GM18909 (cell line): Measurements from ENCODE around the gene PEF1.

Experiments used
- ATAC-seq: cut with Tn5 transposase; IDR thresholded peaks from one replicate; pipeline ENCODE4 v1.9.1; 2021; ENCODE audit warnings: mild to moderate bottlenecking; ENCODE audit not compliant: unreplicated experiment, poor library complexity

The PEF1 gene

GRCh38 chr1:31671561-31672201 is 27.0 kb upstream of the PEF1 start:
- no peak for ATAC-seq

- ATAC-seq = no peak
Observed at GRCh38 chr1:31671147-31671546, 26.5 kb upstream of the PEF1 start.

GRCh38 chr1:31670593-31670964 is 25.9 kb upstream of the PEF1 start:
- no peak for ATAC-seq

DNA sequence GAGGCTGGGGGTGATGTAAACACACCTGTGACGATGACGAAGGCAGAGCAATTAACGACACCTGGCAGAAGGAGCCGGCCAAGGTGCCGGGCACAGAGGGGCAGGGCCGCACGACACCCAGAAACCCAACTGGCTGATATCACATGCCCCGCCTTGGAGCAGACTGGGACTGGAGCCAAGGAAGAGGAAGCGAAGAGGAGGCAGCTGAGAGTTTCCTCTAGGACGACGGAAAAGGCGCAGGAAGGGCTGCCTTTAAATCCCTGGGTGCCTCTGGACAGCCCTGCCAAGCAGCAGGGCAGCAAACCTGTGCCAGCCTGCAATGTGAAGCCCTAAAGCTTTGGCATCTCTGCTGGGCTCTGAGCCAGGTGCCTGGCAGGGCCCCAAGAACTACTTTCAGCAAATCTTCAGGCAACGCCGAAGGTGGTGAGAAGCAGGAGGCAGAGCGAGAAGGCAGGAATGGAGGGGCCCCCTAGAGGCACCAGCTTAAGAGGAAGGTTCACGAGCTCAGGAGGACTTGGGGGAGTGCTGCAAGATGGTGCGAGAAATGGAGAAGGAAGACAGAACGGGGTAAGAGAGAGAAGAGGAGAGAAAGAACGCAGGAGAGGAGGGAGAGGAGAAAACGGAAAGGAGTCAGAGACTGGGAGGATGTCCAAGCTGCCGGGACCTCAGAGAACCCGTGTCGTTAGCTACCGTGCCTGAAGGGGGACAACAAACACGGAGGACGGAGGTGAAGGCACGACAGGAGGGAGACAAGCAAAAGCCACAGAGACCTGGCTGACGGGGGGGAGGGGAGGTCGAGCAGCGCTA is 25.3 kb upstream of the PEF1 start:
- no peak for ATAC-seq

- ATAC-seq = no peak
Observed at GRCh38 chr1:31669433-31669785, 24.7 kb upstream of the PEF1 start.

DNA sequence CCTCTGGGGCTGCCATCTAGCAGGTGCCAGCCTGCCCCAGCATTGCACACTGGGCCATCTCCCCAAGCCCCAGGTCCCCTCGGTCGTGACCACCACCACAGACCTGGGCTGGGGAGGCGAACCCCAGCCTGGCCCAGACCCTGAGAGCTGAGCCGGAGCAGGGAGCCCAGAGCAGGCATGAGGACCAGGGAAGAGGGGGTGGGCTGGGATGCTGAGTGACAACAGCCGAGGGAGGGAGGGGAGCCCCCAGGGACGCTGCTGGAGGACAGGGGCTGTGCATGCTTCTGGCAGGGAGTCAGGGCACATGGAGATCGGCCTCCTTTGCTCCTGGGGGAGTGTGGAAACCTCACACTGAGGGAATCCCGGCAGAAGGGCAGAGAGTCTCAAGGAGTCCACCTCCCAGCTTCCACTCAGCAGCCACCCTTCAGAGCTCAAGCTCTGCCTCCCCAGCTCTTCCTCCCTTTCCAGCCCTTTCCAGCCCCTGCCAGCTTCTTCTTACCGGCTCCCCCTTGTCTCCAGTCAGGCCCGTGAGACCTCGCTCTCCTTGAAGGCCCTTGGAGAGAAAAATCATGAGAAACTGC is 23.7 kb upstream of the PEF1 start:
- no peak for ATAC-seq

- no peak for ATAC-seq
Observed at GRCh38 chr1:31667065-31667785, 22.5 kb upstream of the PEF1 start.

- no peak for ATAC-seq
Observed at GRCh38 chr1:31666263-31666963, 21.7 kb upstream of the PEF1 start.

DNA sequence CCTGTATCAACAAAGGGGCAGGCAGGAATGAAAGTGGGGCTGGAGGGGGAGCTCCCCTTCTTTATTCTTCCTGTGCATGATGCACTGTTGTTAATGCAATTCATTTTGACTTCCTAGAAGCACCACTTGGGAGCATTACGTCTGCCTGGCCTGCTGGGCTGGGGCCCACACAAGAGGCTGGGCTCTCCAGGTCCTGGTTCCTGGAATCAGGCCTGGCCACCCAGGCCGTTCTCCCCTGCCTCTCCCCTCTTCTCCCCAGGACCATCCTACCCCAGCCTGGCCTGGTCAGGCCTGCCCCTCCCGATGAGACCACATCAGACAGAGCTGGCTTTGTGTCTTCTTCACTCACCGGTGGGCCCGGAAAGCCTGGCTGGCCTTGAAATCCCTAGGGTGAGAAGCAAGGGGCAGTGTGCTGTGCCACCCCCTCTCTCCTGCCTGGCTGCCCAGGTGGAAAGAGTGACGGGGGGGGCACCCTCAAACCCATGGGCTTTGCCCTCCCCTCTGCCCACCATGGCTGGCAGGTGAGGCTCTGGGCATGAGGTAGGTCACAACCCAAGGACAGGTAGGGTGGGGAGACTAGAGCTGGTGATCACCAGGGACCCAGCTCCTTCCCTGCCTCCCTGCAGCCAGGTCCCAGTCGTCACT is 20.7 kb upstream of the PEF1 start:
- no peak for ATAC-seq

DNA sequence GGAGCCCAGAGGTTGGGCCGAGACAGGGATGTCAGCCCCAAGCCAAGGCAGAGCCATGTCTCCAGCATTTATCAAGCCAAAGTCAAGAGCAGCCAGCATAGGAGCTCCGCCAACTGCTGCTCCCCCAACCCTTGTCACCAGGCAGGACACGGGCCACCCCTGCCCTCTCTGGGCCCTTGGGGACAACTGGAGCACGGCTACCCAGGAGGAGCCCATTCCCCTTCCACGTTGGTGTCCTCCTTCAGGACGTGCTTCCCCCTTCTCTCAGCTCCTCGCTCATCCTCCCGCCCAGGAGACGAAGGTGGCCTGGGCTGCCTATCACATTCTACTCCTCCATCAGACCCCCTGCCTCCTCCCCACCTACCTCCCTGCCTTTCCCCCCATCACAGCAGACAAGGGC is 19.9 kb upstream of the PEF1 start:
- no peak for ATAC-seq

DNA sequence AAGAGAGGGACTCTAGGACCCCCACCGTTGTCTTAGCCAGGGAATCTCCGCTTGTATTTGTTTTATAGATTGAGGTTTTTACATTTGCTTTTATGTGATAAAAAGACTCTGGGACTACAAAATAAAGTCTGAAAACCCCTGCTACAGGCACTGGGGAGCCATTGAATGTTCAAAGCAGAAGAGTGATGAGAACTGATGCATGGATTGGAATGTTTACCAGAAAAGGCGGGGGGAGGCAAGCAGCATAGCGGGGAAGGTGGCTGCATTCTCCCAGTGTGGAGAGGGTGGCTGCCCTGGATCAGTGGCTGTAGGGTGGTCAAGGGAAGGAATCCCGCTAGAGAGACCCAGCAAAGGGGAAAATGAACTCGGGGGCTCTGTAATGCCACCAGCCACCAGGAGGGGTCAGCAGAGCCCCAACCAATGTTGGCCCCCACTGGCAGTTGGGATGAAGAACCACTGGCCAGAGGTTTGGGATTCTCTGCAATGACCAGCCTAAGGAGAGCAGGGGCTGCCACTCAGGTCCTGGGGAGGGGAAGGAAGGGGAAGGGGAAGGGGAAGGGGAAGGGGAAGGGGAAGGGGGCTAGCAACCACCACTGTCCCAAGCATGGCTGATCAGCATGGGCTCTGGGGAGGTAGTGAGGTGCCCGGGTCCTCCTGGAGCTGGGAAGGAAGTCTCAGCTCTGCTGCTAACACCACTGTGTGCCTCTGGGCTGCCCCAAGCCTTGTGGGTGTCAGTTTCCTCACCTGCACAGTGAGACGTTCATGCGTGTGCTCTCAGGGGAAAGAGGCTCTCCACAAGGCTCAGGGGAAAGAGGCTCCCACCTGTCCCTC is 19.2 kb upstream of the PEF1 start:
- no peak for ATAC-seq

GRCh38 chr1:31662463-31662862 is 17.8 kb upstream of the PEF1 start:
- ATAC-seq = no peak

GRCh38 chr1:31661856-31662255 is 17.2 kb upstream of the PEF1 start:
- no peak for ATAC-seq

DNA sequence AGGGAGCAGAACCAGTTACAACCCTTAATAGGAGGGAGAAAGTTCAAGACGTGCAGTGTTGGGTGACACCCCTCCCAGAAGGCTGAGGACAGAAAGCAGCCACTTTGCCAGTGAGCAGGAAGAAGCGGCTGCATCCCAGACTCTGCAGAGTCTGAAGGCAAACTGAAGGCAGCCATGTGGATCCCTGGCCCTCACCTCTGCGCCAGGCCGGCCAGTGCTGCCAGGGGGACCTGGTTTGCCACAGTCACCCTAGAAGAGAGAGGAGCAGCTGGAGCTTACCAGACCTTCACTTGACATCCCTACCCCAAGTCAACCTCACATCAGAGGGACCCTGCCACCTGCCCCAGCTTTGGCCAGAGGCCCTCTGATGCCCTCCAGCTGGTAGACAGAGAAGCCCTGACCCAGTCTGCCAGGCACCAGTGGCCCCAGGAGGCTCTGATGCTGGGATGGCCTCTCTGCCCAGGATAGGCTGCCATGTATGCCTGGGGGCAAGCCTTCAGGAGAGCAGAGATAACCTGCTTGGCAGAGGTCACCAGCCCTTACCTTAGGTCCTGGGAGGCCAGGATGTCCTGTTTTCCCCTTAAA is 16.3 kb upstream of the PEF1 start:
- ATAC-seq = no peak

DNA sequence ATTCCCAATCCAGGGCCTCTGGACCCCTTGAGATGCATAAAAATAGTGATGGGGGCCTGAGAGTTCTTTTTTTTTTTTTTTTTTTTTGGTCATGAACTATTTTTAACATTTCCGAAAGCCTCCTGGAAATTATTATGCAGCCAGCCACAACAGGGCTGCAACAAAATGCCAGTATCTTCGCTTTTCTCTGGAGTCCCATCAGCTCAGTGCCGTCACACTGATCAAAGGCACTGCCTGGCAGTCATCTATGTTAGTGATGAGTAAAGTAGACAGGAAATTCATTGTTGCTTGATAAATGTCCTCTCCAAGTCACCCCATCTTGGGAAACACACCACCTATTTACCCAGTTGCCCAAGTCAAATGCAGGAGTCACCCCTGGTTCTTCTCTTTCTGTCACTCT is 15.2 kb upstream of the PEF1 start:
- ATAC-seq = no peak

GRCh38 chr1:31658721-31659120 is 14.0 kb upstream of the PEF1 start:
- no peak for ATAC-seq

DNA sequence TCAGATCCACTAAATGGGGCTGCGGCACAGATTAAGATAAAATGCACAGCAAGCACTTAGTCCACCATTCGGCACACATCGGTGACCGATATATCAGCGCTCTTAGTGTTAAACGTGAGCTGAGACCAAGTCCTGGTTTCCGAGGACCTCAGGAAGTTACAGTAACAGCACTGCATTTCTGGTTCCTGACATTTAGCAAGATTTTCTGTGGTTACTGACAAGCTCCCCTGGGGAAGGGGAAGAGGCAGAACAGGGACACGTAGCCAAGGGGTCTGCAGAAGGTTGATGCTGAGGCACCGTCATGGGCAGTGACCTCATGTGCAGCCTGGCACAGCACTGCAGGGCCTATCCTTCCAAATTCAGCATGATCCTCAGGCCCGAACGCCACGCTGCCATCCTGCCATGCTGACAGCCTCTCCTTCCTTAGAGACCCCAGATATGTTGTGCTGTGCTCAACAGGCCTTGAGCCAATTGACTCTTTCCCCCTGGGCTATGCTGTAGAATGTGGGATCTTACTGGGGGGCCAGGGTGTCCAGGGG is 13.4 kb upstream of the PEF1 start:
- ATAC-seq = no peak

GRCh38 chr1:31657020-31657804 is 12.5 kb upstream of the PEF1 start:
- ATAC-seq = no peak
